Smooth muscle cell (in vitro differentiated cells): ENCODE measurements around the gene LCN2. TPM values are rescaled to one million over a fixed set of nuclear protein-coding genes. Genes with fewer than 3 reads are reported as not detected.

ENCODE experiments used
- DNase-seq: peaks from one replicate; lab custom pipeline; 2025; ENCODE audit not compliant: unreplicated experiment; lab: John Stamatoyannopoulos, UW
- H2AFZ ChIP-seq: fragments of 200-600 bp; sonication (generic); 2 replicates; pipeline ENCODE4 v1.6.0; 2016; ENCODE audit warnings: antibody characterized with exemption, low read depth, mild to moderate bottlenecking
- H3F3A ChIP-seq: fragments of 200-600 bp; sonication (generic); 2 replicates; pipeline ENCODE4 v1.6.0; 2017; ENCODE audit warnings: antibody characterized with exemption, low read depth
- H3K27ac ChIP-seq: fragments of 200-600 bp; sonication (generic); 2 replicates; pipeline ENCODE4 v1.5.1; 2016; ENCODE audit warnings: low read depth, mild to moderate bottlenecking
- H3K27me3 ChIP-seq: fragments of 200-600 bp; sonication (generic); 2 replicates; pipeline ENCODE4 v1.6.1; 2016; ENCODE audit warnings: low read depth, mild to moderate bottlenecking
- H3K36me3 ChIP-seq: fragments of 200-600 bp; sonication (generic); 2 replicates; pipeline ENCODE4 v1.5.1; 2016; ENCODE audit warnings: low read depth
- H3K4me1 ChIP-seq: fragments of 200-600 bp; sonication (generic); 2 replicates; pipeline ENCODE4 v1.5.1; 2016; ENCODE audit warnings: low read depth
- H3K4me2 ChIP-seq: fragments of 200-600 bp; sonication (generic); 2 replicates; pipeline ENCODE4 v1.6.0; 2016; ENCODE audit warnings: mild to moderate bottlenecking
- H3K4me3 ChIP-seq: fragments of 200-600 bp; sonication (generic); 2 replicates; pipeline ENCODE4 v1.5.1; 2016; ENCODE audit warnings: mild to moderate bottlenecking
- H3K79me2 ChIP-seq: fragments of 200-600 bp; sonication (generic); 2 replicates; pipeline ENCODE4 v1.6.0; 2016; ENCODE audit warnings: low read depth, mild to moderate bottlenecking
- H3K9ac ChIP-seq: fragments of 200-600 bp; sonication (generic); 2 replicates; pipeline ENCODE4 v1.6.0; 2016; ENCODE audit warnings: low read depth
- H3K9me3 ChIP-seq: fragments of 200-600 bp; sonication (generic); replicated peaks from 2 replicates; pipeline ENCODE4 v1.5.1; 2016; ENCODE audit warnings: low read depth
- H4K20me1 ChIP-seq: fragments of 200-600 bp; sonication (generic); 2 replicates; pipeline ENCODE4 v1.6.0; 2016; ENCODE audit warnings: low read depth
- CTCF ChIP-seq: fragments of 200-600 bp; sonication (generic); IDR thresholded peaks from 2 replicates; pipeline ENCODE4 v1.5.1; 2017; ENCODE audit warnings: borderline replicate concordance, mild to moderate bottlenecking, antibody characterized with exemption; ENCODE audit not compliant: insufficient read depth, poor library complexity, severe bottlenecking
- WGBS: methylation state at CpG from one replicate; pipeline ENCODE4 v1.1.7; 2016; ENCODE audit warnings: low lambda C conversion rate; 5-methylcytosine and 5-hydroxymethylcytosine counted together
- polyA plus RNA-seq: library from polyadenylated mRNA; unstranded; fragments of >200 nt; fragmentation: Nextera tagmentation; extraction: Ambion mirVana; gene quantifications from 2 replicates; pipeline ENCODE4 v1.2.1, GENCODE V29; 2016
- total RNA-seq: library from RNA; depleted of rRNA; stranded (reverse); fragments of >200 nt; gene quantifications from 2 replicates; pipeline ENCODE4 v1.2.3, GENCODE V29; 2014

LCN2 gene
- total and polyA plus RNA-seq, 2 experiments from 2014 or later, result not detected

GRCh38 chr9:128144239-128145181 lies 4.7 kb upstream of the LCN2 start:
- Histone ChIP-seq H3K4me3 (no peak overlapping the region), H3K27me3 (no peaks in the 10 kb centered on the region), H3F3A (no peaks in the 10 kb centered on the region), H4K20me1 (no peaks in the 10 kb centered on the region), H3K9ac (no peak overlapping the region), H3K79me2 (no peaks in the 10 kb centered on the region), H3K36me3 (no peaks in the 10 kb centered on the region), H3K27ac (no peak overlapping the region), H2AFZ (no peak overlapping the region), H3K4me1 (no peaks in the 10 kb centered on the region), H3K4me2 (no peak overlapping the region), H3K9me3 (no peaks in the 10 kb centered on the region)
- 95% methylated on average over 22 of the region's 22 CpGs for WGBS
- TF ChIP-seq CTCF, result no peak
- no peak for DNase-seq

GRCh38 chr9:128145536-128145935 lies 3.7 kb upstream of the LCN2 start:
- Histone ChIP-seq H3K79me2 (no peaks in the 10 kb centered on the region), H3K36me3 (no peaks in the 10 kb centered on the region), H4K20me1 (no peaks in the 10 kb centered on the region), H3K9ac (no peak overlapping the region), H3K27ac (no peak overlapping the region), H3K4me2 (no peak overlapping the region), H3K4me3 (no peak overlapping the region), H3K9me3 (no peaks in the 10 kb centered on the region), H3F3A (no peaks in the 10 kb centered on the region), H2AFZ (no peak overlapping the region), H3K27me3 (no peaks in the 10 kb centered on the region), H3K4me1 (no peaks in the 10 kb centered on the region)
- 74% methylated on average over 8 of the region's 8 CpGs for WGBS
- no peak for TF ChIP-seq CTCF
- DNase-seq, result no peak

- Histone ChIP-seq H3K36me3 (no peaks in the 10 kb centered on the region), H3K4me1 (no peaks in the 10 kb centered on the region), H2AFZ (no peak overlapping the region), H4K20me1 (no peaks in the 10 kb centered on the region), H3K9ac (no peak overlapping the region), H3F3A (no peaks in the 10 kb centered on the region), H3K4me3 (no peak overlapping the region), H3K4me2 (no peak overlapping the region), H3K27ac (no peak overlapping the region), H3K79me2 (no peaks in the 10 kb centered on the region), H3K9me3 (no peaks in the 10 kb centered on the region), H3K27me3 (no peaks in the 10 kb centered on the region)
- TF ChIP-seq CTCF, result no peak
- no peak for DNase-seq
- 87% methylated on average over 13 of the region's 13 CpGs for WGBS
These were observed 3.3 kb upstream of the LCN2 start for GRCh38 chr9:128145951-128146351.

- no peaks in the 10 kb centered on the region for H4K20me1 ChIP-seq
- WGBS, result 91% methylated on average over 8 of the region's 8 CpGs
- no peaks in the 10 kb centered on the region for H3K36me3 ChIP-seq
- no peak overlapping the region for H3K27ac ChIP-seq
- H3K4me3 ChIP-seq, result no peak overlapping the region
- DNase-seq, result no peak
- H3K27me3 ChIP-seq, result no peaks in the 10 kb centered on the region
- H3K79me2 ChIP-seq, result no peaks in the 10 kb centered on the region
- no peak overlapping the region for H2AFZ ChIP-seq
- no peak overlapping the region for H3K4me2 ChIP-seq
- no peaks in the 10 kb centered on the region for H3F3A ChIP-seq
- no peak for TF ChIP-seq CTCF
- H3K9ac ChIP-seq, result no peak overlapping the region
- no peaks in the 10 kb centered on the region for H3K4me1 ChIP-seq
- H3K9me3 ChIP-seq, result no peaks in the 10 kb centered on the region
These were observed 2.6 kb upstream of the LCN2 start for GRCh38 chr9:128146591-128147120.
